MM.1S (cell line): ENCODE measurements around the gene EGLN3.

Experiments
- CTCF ChIP-seq: fragments of 300-600 bp; sonication (generic); IDR thresholded peaks from 2 replicates; pipeline ENCODE4 v1.5.1; 2016; ENCODE audit warnings: antibody characterized with exemption, low read length, mixed read lengths
- EZH2 ChIP-seq: fragments of 300-600 bp; sonication (generic); optimal IDR thresholded peaks from 2 replicates; pipeline ENCODE3; 2017; ENCODE audit warnings: low read depth, mild to moderate bottlenecking, antibody characterized with exemption, low read length, mixed read lengths

- no peak for TF ChIP-seq CTCF
- TF ChIP-seq EZH2 = no peak
Measured at GRCh38 chr14:33908540-33909223, 42.2 kb downstream of the EGLN3 start.
